HUES6 (cell line): Measurements from ENCODE around the gene TARBP2.
"Not testable (repeated sequence)": the region's sequence is repeated elsewhere in the genome, so short reads cannot be mapped to it uniquely, and the experiment has no call there.

Source experiments
- H3K27ac ChIP-seq: 2 replicates; pipeline ENCODE4 v1.7.0; 2013; ENCODE audit warnings: low read depth, mild to moderate bottlenecking, low read length, inconsistent platforms
- H3K27me3 ChIP-seq: 2 replicates; pipeline ENCODE4 v1.6.1; 2013; ENCODE audit warnings: low read length; ENCODE audit not compliant: control insufficient read depth, insufficient read depth
- H3K36me3 ChIP-seq: 2 replicates; pipeline ENCODE4 v1.6.1; 2013; ENCODE audit warnings: low read length; ENCODE audit not compliant: control insufficient read depth, insufficient read depth
- H3K4me1 ChIP-seq: 2 replicates; pipeline ENCODE4 v1.6.1; 2013; ENCODE audit warnings: low read length; ENCODE audit not compliant: control insufficient read depth, insufficient read depth
- H3K4me3 ChIP-seq: 2 replicates; pipeline ENCODE4 v1.5.1; 2013; ENCODE audit warnings: low read depth, low read length
- H3K9ac ChIP-seq: one replicate; pipeline ENCODE4 v1.6.1; 2013; ENCODE audit warnings: mild to moderate bottlenecking, low read length
- H3K9me3 ChIP-seq: 2 replicates; pipeline ENCODE4 v1.6.1; 2013; ENCODE audit warnings: low read depth, low read length; ENCODE audit not compliant: control insufficient read depth, insufficient read depth

The TARBP2 gene

DNA sequence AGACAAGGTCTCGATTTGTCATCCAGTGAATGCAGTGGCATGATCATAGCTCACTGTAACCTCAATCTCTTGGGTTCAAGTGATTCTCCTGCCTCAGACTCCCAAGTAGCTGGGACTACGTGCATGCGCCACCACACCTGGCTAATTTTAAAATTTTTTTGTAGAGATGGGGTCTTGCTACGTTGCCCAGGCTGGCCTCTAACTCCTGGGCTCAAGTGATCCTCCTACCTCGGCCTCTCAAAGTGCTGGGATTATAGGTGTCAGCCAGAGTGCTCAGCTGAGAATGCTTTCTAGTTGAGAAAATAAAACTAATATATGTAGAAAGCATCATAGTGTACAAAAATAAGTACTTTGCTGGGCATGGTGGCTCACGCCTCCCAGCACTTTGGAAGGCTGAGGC, 47.3 kb downstream of the TARBP2 start:
- not testable (repeated sequence) for H3K27ac ChIP-seq, H3K9me3 ChIP-seq, H3K9ac ChIP-seq, H3K4me3 ChIP-seq, H3K4me1 ChIP-seq, H3K27me3 ChIP-seq
- peaks cover 19% of the 10 kb centered on the region for H3K36me3 ChIP-seq

DNA sequence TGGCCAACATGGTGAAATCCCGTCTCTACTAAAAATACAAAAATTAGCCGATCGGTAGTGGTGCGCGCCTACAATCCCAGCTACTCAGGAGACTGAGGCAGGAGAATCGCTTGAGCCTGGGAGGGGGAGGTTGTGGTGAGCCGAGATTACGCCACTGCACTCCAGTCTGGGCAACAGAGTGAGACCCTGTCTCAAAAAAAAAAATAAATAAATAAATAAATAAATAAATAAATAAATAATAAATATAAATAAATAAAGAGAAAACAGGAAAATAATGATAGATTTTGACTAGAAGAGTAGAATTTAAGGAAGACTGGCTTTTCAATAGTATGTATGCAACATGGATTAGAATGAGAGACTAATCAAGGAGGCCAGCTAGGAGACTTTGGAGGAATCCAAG, 49.0 kb downstream of the TARBP2 start:
- H3K9me3 ChIP-seq, H3K27ac ChIP-seq, H3K4me3 ChIP-seq, H3K4me1 ChIP-seq, H3K27me3 ChIP-seq, H3K9ac ChIP-seq: not testable (repeated sequence)
- peaks cover 19% of the 10 kb centered on the region for H3K36me3 ChIP-seq

DNA sequence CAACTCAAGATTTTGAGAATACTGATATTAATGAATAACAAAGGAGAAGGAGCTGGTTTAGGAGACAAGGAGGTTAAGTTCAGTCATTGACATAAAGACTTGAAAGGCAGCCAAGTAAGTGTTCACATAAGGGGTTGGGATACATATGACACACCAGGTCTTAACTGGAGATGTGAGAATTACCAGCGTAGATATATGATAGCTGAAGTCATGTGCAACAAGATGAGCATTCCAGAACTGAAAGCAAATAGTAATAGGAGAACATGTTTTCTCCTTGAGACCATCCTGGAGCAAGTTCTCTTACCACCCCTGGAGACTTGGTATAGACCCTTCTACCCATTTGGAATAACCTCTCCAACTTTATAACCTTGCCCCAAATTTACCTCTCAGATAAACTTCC, 49.5 kb downstream of the TARBP2 start:
- Histone ChIP-seq H3K4me3 (no peak overlapping the region), H3K4me1 (no peaks in the 10 kb centered on the region), H3K27me3 (no peaks in the 10 kb centered on the region), H3K27ac (no peak overlapping the region), H3K36me3 (peaks cover 19% of the 10 kb centered on the region), H3K9me3 (no peaks in the 10 kb centered on the region), H3K9ac (no peak overlapping the region)

DNA sequence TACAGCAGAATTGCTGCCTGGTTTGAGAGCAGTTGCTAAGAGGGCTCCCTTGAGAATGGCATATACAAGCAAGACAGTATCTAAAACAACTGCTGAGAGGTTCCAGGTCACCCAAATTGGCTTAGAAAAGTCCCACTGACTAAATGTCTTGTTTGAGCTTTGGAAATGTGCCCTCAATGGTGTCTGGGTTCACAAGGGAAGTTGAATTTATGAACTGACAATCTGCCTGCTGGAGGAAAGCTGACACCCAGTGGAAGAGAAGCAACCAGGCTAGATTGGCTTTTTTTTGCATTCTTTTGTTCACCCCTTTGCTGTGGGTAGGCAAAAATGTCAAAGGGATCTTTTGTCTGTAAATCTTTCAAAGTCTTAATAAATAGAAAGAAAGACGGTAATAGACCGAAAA, 50.8 kb downstream of the TARBP2 start:
- Histone ChIP-seq H3K36me3 (peaks cover 19% of the 10 kb centered on the region), H3K4me3 (no peak overlapping the region)

DNA sequence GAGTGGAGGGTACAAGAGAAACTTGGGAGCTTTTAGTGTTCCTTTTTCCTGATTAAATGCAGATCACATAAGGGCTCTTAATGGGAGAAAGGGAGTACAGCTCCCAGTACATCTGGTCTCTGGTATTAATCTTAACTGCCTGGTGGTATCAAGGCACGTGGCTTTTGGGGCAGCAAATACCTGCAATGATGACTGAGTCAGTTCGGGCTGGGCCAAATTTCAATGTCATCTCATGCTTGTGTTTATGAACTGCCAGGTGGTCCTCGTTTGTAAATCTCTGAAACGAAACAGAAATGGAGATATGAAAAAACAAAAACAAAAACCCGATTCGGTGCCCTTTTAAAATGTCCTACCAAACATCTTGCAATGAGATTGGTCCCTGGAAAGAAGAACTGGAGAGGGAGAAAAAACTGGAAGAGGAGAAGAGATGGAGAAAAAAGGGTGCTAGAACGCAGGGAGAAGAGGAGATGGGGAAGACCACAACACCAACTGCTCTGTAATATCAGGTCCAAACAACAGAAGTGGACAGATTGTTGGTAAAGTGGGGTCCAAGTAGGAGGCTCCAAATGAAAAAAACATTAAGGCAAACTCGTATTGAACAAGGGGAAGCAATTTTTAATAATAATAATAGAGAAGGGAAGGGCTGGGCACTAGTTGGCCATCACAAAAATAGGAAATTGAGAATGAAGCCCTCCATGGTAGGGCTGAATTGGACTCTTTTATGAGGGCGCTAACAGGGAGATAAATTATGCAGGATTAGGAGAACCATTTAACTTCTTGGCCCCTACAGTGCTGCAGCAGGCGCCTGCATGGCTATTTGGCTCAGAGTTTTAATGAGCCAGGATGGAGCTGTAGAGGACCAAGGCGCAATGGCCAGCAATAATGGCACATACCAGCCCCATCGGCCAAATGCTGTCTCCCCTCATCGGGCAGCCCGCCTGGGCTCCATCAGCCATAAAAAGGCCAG, 51.6 kb downstream of the TARBP2 start:
- H3K4me3 ChIP-seq = no peak overlapping the region
- H3K4me1 ChIP-seq = no peaks in the 10 kb centered on the region
- H3K27me3 ChIP-seq = no peaks in the 10 kb centered on the region
- no peak overlapping the region for H3K27ac ChIP-seq
- peaks cover 17% of the 10 kb centered on the region for H3K36me3 ChIP-seq
- no peak overlapping the region for H3K9ac ChIP-seq
- H3K9me3 ChIP-seq = no peaks in the 10 kb centered on the region

More for the DNA sequence above, 50.8 kb downstream of the TARBP2 start:
- Histone ChIP-seq H3K9me3 (no peaks in the 10 kb centered on the region), H3K27ac (no peak overlapping the region), H3K27me3 (no peaks in the 10 kb centered on the region), H3K4me1 (no peaks in the 10 kb centered on the region), H3K9ac (no peak overlapping the region)
